OCI-LY1 (cell line): ENCODE measurements around the gene ZNF407.

Experiments used
- EZH2 ChIP-seq: fragments of 200-600 bp; sonication (generic), shearing (Covaris generic); IDR thresholded peaks from 2 replicates; pipeline ENCODE4 v1.8.0; 2017; ENCODE audit warnings: borderline replicate concordance, mixed run types, mild to moderate bottlenecking, antibody characterized with exemption, low read length, moderate library complexity, mixed read lengths
- TF ChIP-seq, protein P1 (sequence below): fragments of 200-600 bp; sonication (generic), shearing (Covaris generic); IDR thresholded peaks from 2 replicates; pipeline ENCODE4 v1.5.1; 2017; ENCODE audit warnings: mild to moderate bottlenecking, antibody characterized with exemption, low read length, moderate library complexity, mixed read lengths

DNA sequence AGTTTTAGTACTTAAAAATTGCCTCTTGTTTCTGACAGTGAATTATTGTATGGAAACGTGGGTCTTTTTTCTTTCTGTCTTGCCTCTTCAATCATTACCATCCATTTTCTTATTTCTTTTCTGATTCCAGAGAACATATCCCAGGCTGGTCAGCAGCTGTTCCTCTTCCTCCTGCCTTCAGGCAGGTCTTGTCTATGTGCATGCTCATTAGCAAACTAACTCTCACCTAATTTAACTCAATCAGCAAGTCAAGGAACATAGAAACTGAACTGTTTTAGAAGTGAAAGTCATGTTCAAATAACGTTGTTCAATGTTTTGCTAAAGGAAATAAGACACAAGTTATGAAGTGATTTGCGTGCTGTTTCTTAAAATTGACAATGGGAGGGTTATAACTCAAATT lies 369.8 kb downstream of the ZNF407 start:
- TF ChIP-seq, protein P1, sequence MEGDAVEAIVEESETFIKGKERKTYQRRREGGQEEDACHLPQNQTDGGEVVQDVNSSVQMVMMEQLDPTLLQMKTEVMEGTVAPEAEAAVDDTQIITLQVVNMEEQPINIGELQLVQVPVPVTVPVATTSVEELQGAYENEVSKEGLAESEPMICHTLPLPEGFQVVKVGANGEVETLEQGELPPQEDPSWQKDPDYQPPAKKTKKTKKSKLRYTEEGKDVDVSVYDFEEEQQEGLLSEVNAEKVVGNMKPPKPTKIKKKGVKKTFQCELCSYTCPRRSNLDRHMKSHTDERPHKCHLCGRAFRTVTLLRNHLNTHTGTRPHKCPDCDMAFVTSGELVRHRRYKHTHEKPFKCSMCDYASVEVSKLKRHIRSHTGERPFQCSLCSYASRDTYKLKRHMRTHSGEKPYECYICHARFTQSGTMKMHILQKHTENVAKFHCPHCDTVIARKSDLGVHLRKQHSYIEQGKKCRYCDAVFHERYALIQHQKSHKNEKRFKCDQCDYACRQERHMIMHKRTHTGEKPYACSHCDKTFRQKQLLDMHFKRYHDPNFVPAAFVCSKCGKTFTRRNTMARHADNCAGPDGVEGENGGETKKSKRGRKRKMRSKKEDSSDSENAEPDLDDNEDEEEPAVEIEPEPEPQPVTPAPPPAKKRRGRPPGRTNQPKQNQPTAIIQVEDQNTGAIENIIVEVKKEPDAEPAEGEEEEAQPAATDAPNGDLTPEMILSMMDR: no peak
- no peak for TF ChIP-seq EZH2
